HuH-7.5 (cell line): Measurements from ENCODE around the gene PCDHB14.
"Not testable (repeated sequence)": the region's sequence is repeated elsewhere in the genome, so short reads cannot be mapped to it uniquely, and the experiment has no call there.

Experiments
- DNase-seq: peaks from one replicate; pipeline ENCODE4 v3.0.0; 2011; ENCODE audit warnings: low spot score

PCDHB14 gene

GRCh38 chr5:141210281-141210680, 12.9 kb upstream of the PCDHB14 start:
- DNase-seq, result not testable (repeated sequence)

- DNase-seq, result not testable (repeated sequence)
These were observed 12.3 kb upstream of the PCDHB14 start for GRCh38 chr5:141210849-141211248.

DNA sequence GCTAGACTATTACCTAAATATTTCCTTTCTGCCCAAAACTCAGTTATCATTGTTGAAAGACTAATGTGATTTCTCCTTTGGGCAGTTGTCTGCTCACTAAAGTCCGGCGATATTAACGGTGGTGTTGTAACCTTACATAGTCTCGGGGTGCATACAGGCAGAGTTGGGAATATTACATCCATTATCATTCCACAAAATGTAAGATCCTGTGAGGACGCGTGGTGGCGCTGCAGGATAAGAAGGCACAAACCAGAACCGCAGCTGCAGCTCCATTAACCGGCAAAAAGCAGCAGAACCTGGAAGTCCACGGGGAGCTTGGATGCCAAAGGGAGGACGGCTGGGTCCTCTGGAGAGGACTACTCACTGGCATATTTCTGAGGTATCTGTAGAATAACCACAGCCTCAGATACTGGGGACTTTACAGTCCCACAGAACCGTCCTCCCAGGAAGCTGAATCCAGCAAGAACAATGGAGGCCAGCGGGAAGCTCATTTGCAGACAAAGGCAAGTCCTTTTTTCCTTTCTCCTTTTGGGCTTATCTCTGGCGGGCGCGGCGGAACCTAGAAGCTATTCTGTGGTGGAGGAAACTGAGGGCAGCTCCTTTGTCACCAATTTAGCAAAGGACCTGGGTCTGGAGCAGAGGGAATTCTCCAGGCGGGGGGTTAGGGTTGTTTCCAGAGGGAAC, 9.3 kb upstream of the PCDHB14 start, which contains the start of gene PCDHB13:
TSS of gene PCDHB13 (plus strand) at position 264 of the 684 bp plus-strand sequence. CDS start at position 469, 205 bp downstream.
- peak; percentile 58 for DNase-seq

DNA sequence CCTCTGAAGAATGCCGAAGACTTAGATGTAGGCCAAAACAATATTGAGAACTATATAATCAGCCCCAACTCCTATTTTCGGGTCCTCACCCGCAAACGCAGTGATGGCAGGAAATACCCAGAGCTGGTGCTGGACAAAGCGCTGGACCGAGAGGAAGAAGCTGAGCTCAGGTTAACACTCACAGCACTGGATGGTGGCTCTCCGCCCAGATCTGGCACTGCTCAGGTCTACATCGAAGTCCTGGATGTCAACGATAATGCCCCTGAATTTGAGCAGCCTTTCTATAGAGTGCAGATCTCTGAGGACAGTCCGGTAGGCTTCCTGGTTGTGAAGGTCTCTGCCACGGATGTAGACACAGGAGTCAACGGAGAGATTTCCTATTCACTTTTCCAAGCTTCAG, 8.6 kb upstream of the PCDHB14 start:
- not testable (repeated sequence) for DNase-seq

DNA sequence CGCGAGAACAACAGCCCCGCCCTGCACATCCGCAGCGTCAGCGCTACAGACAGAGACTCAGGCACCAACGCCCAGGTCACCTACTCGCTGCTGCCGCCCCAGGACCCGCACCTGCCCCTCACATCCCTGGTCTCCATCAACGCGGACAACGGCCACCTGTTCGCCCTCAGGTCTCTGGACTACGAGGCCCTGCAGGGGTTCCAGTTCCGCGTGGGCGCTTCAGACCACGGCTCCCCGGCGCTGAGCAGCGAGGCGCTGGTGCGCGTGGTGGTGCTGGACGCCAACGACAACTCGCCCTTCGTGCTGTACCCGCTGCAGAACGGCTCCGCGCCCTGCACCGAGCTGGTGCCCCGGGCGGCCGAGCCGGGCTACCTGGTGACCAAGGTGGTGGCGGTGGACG, 7.6 kb upstream of the PCDHB14 start:
- DNase-seq, result not testable (repeated sequence)

DNA sequence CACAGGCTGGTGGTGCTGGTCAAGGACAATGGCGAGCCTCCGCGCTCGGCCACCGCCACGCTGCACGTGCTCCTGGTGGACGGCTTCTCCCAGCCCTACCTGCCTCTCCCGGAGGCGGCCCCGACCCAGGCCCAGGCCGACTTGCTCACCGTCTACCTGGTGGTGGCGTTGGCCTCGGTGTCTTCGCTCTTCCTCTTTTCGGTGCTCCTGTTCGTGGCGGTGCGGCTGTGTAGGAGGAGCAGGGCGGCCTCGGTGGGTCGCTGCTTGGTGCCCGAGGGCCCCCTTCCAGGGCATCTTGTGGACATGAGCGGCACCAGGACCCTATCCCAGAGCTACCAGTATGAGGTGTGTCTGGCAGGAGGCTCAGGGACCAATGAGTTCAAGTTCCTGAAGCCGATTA, 7.1 kb upstream of the PCDHB14 start:
- not testable (repeated sequence) for DNase-seq

DNA sequence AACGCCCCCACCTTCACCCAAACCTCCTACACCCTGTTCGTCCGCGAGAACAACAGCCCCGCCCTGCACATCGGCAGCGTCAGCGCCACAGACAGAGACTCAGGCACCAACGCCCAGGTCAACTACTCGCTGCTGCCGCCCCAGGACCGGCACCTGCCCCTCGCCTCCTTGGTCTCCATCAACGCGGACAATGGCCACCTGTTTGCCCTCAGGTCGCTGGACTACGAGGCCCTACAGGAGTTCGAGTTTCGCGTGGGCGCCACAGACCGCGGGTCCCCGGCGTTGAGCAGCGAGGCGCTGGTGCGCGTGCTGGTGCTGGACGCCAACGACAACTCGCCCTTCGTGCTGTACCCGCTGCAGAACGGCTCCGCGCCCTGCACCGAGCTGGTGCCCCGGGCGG, 1.7 kb downstream of the PCDHB14 start:
- DNase-seq, result not testable (repeated sequence)

GRCh38 chr5:141225421-141225820, 2.3 kb downstream of the PCDHB14 start:
- DNase-seq, result not testable (repeated sequence)

- DNase-seq, result no peak
These were observed 11.0 kb downstream of the PCDHB14 start for GRCh38 chr5:141234109-141234667.

GRCh38 chr5:141235922-141236321, 12.8 kb downstream of the PCDHB14 start:
- not testable (repeated sequence) for DNase-seq

DNA sequence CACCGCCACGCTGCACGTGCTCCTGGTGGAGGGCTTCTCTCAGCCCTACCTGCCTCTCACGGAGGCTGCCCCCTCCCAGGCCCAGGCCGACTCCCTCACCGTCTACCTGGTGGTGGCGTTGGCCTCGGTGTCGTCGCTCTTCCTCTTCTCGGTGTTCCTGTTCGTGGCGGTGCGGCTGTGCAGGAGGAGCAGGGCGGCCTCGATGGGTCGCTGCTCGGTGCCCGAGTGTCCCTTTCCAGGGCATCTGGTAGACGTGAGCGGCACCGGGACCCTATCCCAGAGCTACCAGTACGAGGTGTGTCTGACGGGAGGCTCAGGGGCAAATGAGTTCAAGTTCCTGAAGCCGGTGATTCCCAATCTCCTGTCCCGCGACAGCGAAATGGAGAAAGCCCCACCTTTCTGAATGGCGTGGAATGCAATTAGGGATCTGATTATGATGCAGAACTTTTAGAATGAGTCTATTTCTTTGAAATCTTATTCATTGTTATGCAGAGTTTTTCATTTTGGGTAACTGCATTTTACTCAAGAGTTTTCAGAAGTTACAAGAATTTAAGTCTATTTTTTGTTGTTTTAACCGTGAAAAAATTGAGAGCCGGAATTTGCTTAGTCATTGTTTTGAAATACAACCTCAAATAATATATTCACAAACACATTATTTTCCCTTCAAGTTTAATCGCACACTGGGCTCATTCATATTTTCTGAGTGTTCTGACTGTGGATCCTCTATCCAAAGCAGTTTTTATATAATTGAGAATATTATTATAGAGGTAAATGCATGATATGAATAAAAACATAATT, 13.6 kb downstream of the PCDHB14 start:
- DNase-seq, result no peak

DNA sequence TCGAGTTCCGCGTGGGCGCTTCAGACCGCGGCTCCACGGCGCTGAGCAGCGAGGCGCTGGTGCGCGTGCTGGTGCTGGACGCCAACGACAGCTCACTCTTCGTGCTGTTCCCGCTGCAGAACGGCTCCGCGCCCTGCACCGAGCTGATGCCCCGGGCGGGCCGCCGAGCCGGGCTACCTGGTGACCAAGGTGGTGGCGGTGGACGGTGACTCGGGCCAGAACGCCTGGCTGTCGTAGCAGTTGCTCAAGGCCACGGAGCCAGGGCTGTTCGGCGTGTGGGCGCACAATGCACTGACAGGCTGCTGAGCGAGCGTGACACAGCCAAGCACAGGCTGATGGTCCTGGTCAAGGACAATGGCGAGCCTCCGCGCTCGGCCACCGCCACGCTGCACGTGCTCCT, 18.4 kb downstream of the PCDHB14 start:
- no peak for DNase-seq

- no peak for DNase-seq
These were observed 22.1 kb downstream of the PCDHB14 start, which contains the start of gene PCDHB15 for GRCh38 chr5:141245250-141245717. TSS of gene PCDHB15 (plus strand) at chr5:141245395. CDS start at chr5:141245579, 184 bp downstream.

- DNase-seq, result not testable (repeated sequence)
These were observed 23.8 kb downstream of the PCDHB14 start for GRCh38 chr5:141246971-141247370.

DNA sequence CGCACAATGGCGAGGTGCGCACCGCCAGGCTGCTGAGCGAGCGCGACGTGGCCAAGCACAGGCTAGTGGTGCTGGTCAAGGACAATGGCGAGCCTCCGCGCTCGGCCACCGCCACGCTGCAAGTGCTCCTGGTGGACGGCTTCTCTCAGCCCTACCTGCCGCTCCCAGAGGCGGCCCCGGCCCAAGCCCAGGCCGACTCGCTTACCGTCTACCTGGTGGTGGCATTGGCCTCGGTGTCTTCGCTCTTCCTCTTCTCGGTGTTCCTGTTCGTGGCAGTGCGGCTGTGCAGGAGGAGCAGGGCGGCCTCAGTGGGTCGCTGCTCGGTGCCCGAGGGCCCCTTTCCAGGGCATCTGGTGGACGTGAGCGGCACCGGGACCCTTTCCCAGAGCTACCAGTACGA, 24.3 kb downstream of the PCDHB14 start:
- DNase-seq, result not testable (repeated sequence)

DNA sequence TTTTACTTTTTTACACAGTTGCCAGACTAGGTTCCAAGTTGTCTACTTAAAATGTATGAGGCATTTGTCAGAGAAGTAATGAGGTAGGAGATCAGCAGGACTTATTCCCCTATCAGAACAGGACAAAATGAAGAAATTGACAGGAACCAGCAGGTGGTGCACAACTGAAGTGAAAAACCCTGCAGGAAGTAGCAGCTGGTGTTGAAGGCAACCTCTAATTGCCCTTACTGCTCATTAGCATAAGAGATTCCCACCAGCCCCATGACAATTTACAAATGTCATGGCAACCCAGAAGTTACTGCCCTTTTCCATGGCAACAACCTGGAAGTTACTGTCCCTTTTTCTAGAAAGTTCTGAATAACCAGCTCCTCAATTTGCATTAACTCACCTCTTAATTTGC, 27.4 kb downstream of the PCDHB14 start:
- DNase-seq, result no peak

- no peak for DNase-seq
These were observed 35.3 kb downstream of the PCDHB14 start for GRCh38 chr5:141258464-141258863.

- DNase-seq, result no peak
These were observed 35.8 kb downstream of the PCDHB14 start for GRCh38 chr5:141258948-141259347.

DNA sequence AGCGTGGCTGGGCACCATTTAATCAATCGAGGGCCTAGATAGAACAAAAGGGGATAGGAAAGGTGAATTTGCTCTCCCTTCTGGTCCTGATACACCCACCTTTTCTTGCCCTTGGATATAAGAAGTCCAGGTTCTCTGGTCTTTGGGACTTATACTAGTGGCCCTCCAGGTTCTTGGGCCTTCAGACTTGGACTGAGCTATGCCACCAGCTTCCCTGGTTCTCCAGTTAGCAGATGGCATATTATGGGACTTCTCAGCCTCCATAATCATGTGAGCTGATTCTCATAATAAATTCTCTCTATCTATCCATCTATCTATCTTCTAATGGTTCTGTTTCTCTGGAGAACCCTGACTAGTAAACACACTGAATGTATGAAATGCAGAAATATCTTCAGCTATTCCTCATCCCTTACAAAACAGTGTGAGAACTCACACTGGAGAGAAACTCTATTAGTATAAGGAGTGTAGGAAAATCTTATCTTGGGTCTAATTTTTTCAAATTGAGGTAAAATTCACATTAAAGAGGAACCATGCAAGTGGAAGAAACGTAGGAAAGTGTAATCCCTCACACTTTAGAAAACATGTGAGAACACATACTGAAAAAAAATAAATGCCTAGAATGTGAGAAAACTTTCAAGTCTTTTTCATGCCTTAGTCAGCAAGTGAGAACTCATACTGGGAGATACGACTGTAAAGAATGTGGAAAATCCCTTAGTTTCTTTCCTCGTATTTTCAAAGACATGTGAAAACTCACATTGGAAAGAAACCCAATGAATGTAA, 37.5 kb downstream of the PCDHB14 start:
- DNase-seq, result no peak

GRCh38 chr5:141261238-141261546, 38.0 kb downstream of the PCDHB14 start:
- DNase-seq, result no peak

GRCh38 chr5:141269195-141269594, 46.1 kb downstream of the PCDHB14 start:
- DNase-seq, result no peak

DNA sequence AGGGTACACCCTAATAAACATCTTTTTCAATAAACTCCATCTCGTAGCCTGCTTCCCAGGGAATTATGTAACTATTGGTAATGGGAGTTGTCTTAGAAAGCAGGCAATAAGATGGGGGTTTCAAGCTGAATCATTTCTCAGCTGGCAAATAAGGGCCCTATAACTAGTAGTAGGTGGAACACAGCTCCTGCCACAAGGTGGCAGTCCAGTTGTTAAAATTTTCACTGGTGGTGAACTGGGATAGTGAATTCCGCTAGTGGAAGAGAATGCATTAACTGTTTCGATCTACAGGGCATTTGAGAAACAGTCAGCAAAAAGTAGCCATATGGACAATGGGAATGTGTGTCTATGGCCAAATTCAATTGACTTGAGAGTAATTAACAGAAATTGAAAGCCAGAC, 49.8 kb downstream of the PCDHB14 start:
- no peak for DNase-seq
